ENCODE results near the gene S1PR2. TPM values are rescaled to one million over a fixed set of nuclear protein-coding genes. Genes with fewer than 3 reads are reported as not detected.

Gene S1PR2
- total RNA-seq, 1 donor from 2014 or later, result 2.5 TPM

DNA sequence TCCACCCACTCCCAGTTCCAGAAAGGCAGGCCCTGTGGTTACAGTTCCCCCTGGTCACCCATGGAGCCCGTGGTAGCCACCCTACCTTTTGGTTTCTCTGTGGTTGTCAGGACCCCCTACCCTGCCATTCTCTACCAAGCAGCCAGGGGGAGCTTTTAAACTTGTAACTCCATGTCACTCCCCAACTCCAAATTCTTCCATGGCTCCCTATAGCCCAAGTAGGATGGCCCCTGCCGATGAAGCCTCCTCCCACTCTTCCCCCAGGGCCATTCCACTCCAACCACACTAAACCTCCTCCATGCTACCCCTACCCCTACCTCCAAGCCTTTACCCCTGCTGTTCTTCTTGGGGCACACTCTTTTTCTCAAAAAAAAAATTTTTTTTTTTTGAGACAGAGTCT lies 2.2 kb downstream of the S1PR2 start:
- DNase-seq (ENCODE audit: low read depth), result no peak
- no peak overlapping the region for H3K4me3 ChIP-seq (ENCODE audit: low read depth, low read length)
- TF ChIP-seq CTCF (conservative IDR thresholded peaks at IDR 0.05; ENCODE audit: low read depth, low read length), result peak; percentile 54

DNA sequence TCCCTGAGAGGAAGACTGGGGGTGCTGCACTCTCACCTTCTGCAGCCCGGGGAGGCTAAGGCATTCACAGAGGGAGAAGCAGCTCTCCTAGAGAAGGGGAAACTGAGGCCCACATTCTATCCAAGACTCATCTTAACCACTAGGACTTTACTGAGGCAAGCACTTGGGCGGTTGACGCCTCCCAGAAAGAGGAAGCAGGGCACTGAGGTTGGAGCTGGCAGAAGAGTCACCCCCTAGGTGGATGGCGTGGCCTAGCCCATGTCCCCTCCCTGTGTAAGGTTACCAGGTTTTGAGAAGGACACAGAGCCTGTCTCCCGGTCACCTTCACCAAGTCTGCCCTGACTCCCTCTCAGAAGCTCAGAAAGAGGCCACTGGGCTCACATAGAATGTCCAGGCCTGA lies 2.7 kb downstream of the S1PR2 start:
- no peak for TF ChIP-seq CTCF (conservative IDR thresholded peaks at IDR 0.05; ENCODE audit: low read depth, low read length)
- no peak overlapping the region for H3K4me3 ChIP-seq (ENCODE audit: low read depth, low read length)
- DNase-seq (ENCODE audit: low read depth), result no peak

GRCh38 chr19:10227026-10227971 lies 3.8 kb downstream of the S1PR2 start:
- H3K4me3 ChIP-seq (ENCODE audit: low read depth, low read length), result no peak overlapping the region
- no peak for DNase-seq (ENCODE audit: low read depth)
- TF ChIP-seq CTCF (conservative IDR thresholded peaks at IDR 0.05; ENCODE audit: low read depth, low read length), result no peak

- no peak for DNase-seq (ENCODE audit: low read depth)
Observed at GRCh38 chr19:10226376-10227025, 4.6 kb downstream of the S1PR2 start.

DNA sequence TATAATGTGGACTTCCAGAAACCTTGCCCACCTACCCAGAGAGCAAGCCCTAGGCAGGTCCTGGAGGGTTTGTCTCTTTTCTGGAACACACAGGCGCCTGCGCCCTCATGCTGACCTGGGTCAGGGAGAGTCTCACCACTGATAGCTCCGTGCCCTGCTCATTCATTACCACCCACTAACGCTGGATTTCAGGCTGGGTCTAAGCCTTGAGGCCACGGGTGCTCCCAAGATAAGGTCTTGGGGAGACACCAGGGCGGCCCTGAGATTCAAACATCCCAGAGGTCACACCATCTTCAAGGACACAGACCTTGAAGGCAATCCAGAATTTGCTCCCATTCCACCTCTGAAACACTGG lies 5.1 kb downstream of the S1PR2 start:
- no peak overlapping the region for H3K4me3 ChIP-seq (ENCODE audit: low read depth, low read length)
- no peak for DNase-seq (ENCODE audit: low read depth)
- no peak for TF ChIP-seq CTCF (conservative IDR thresholded peaks at IDR 0.05; ENCODE audit: low read depth, low read length)

More at GRCh38 chr19:10226376-10227025, 4.6 kb downstream of the S1PR2 start:
- H3K4me3 ChIP-seq (ENCODE audit: low read depth, low read length), result no peak overlapping the region
- no peak for TF ChIP-seq CTCF (conservative IDR thresholded peaks at IDR 0.05; ENCODE audit: low read depth, low read length)

- no peak for TF ChIP-seq CTCF (conservative IDR thresholded peaks at IDR 0.05; ENCODE audit: low read depth, low read length)
- H3K4me3 ChIP-seq (ENCODE audit: low read depth, low read length), result no peak overlapping the region
- no peak for DNase-seq (ENCODE audit: low read depth)
Observed at GRCh38 chr19:10224337-10224736, 6.8 kb downstream of the S1PR2 start.
